H9 (cell line): Measurements from ENCODE around the gene ITPKB. TPM values are rescaled to one million over a fixed set of nuclear protein-coding genes. Genes with fewer than 3 reads are reported as not detected.

ENCODE experiments used
- DNase-seq: peaks from one replicate; pipeline ENCODE4 v3.0.0-alpha.2; 2017
- H2AFZ ChIP-seq: one replicate; pipeline ENCODE4 v1.6.1; 2013; ENCODE audit warnings: mild to moderate bottlenecking, low read length, control low read depth, moderate library complexity
- H2AK5ac ChIP-seq: 2 replicates; pipeline ENCODE4 v1.6.1; 2013; ENCODE audit warnings: low read length, control low read depth, mixed read lengths; ENCODE audit not compliant: insufficient read length
- H2BK120ac ChIP-seq: one replicate; pipeline ENCODE4 v1.6.1; 2013; ENCODE audit warnings: low read depth, mild to moderate bottlenecking, low read length, control low read depth, inconsistent platforms; ENCODE audit not compliant: poor library complexity, severe bottlenecking
- H2BK12ac ChIP-seq: 2 replicates; pipeline ENCODE4 v1.6.1; 2013; ENCODE audit warnings: low read length, control low read depth, mixed read lengths, low read depth; ENCODE audit not compliant: insufficient read length
- H2BK15ac ChIP-seq: 2 replicates; pipeline ENCODE4 v1.6.1; 2013; ENCODE audit warnings: low read depth, low read length, control low read depth
- H2BK20ac ChIP-seq: one replicate; pipeline ENCODE4 v1.6.1; 2013; ENCODE audit warnings: low read depth, mild to moderate bottlenecking, low read length, control low read depth, inconsistent platforms; ENCODE audit not compliant: poor library complexity, severe bottlenecking
- H2BK5ac ChIP-seq: 2 replicates; pipeline ENCODE4 v1.6.1; 2013; ENCODE audit warnings: low read length, control low read depth, mixed read lengths; ENCODE audit not compliant: insufficient read length
- H3K14ac ChIP-seq: 2 replicates; pipeline ENCODE4 v1.6.1; 2013; ENCODE audit warnings: low read length, control low read depth; ENCODE audit not compliant: insufficient read depth
- H3K18ac ChIP-seq: 2 replicates; pipeline ENCODE4 v1.6.1; 2013; ENCODE audit warnings: low read depth, mild to moderate bottlenecking, mixed read lengths, low read length, control low read depth; ENCODE audit not compliant: insufficient read length
- H3K23ac ChIP-seq: 2 replicates; pipeline ENCODE4 v1.6.1; 2013; ENCODE audit warnings: low read length, control low read depth, mixed read lengths, low read depth; ENCODE audit not compliant: insufficient read length
- H3K23me2 ChIP-seq: 2 replicates; pipeline ENCODE4 v1.6.1; 2013; ENCODE audit warnings: low read depth, mild to moderate bottlenecking, mixed read lengths, low read length, control low read depth; ENCODE audit not compliant: insufficient read length, poor library complexity, severe bottlenecking
- H3K27ac ChIP-seq: 2 replicates; pipeline ENCODE4 v1.5.1; 2013; ENCODE audit warnings: low read length, control low read depth, mixed read lengths, low read depth; ENCODE audit not compliant: insufficient read length
- H3K27me3 ChIP-seq: 2 replicates; pipeline ENCODE4 v1.6.1; 2013; ENCODE audit warnings: low read length, control low read depth, inconsistent platforms; ENCODE audit not compliant: insufficient read depth
- H3K4ac ChIP-seq: 2 replicates; pipeline ENCODE4 v1.6.1; 2013; ENCODE audit warnings: low read depth, mild to moderate bottlenecking, control low read depth, inconsistent platforms, low read length, moderate library complexity
- H3K4me1 ChIP-seq: 2 replicates; pipeline ENCODE4 v1.6.1; 2013; ENCODE audit warnings: low read length, control low read depth, inconsistent platforms; ENCODE audit not compliant: insufficient read depth
- H3K4me2 ChIP-seq: 2 replicates; pipeline ENCODE4 v1.6.1; 2013; ENCODE audit warnings: low read length, control low read depth, mixed read lengths; ENCODE audit not compliant: insufficient read length, insufficient read depth
- H3K56ac ChIP-seq: 2 replicates; pipeline ENCODE4 v1.6.1; 2013; ENCODE audit warnings: low read depth, mild to moderate bottlenecking, mixed read lengths, low read length, control low read depth; ENCODE audit not compliant: insufficient read length
- H3K79me1 ChIP-seq: 2 replicates; pipeline ENCODE4 v1.6.1; 2013; ENCODE audit warnings: low read depth, mild to moderate bottlenecking, moderate library complexity, low read length, control low read depth, inconsistent platforms; ENCODE audit not compliant: insufficient read depth, poor library complexity, severe bottlenecking
- H3K79me2 ChIP-seq: 2 replicates; pipeline ENCODE4 v1.6.1; 2013; ENCODE audit warnings: low read length, control low read depth, inconsistent platforms; ENCODE audit not compliant: insufficient read depth
- H3K9ac ChIP-seq: 2 replicates; pipeline ENCODE4 v1.6.1; 2013; ENCODE audit warnings: low read length, control low read depth, mixed read lengths; ENCODE audit not compliant: insufficient read length; ENCODE audit errors: extremely low read depth
- H3K9me3 ChIP-seq: one replicate; pipeline ENCODE4 v1.6.1; 2013; ENCODE audit warnings: low read depth, low read length, inconsistent platforms; ENCODE audit not compliant: control insufficient read depth
- H3T11ph ChIP-seq: one replicate; pipeline ENCODE4 v1.6.1; 2013; ENCODE audit warnings: mild to moderate bottlenecking, low read length, control low read depth, inconsistent platforms
- H4K20me1 ChIP-seq: one replicate; pipeline ENCODE4 v1.6.1; 2013; ENCODE audit not compliant: control insufficient read depth, insufficient read length, insufficient read depth
- H4K5ac ChIP-seq: 2 replicates; pipeline ENCODE4 v1.6.1; 2013; ENCODE audit warnings: low read depth, mild to moderate bottlenecking, mixed read lengths, low read length, control low read depth; ENCODE audit not compliant: insufficient read length
- H4K8ac ChIP-seq: replicated peaks from 2 replicates; pipeline ENCODE4 v1.6.1; 2013; ENCODE audit warnings: low read length, control low read depth, mixed read lengths, low read depth; ENCODE audit not compliant: insufficient read length
- H4K91ac ChIP-seq: 2 replicates; pipeline ENCODE4 v1.6.1; 2013; ENCODE audit warnings: low read depth, mild to moderate bottlenecking, moderate library complexity, mixed read lengths, low read length, control low read depth; ENCODE audit not compliant: insufficient read length
- H3K27ac Mint-ChIP-seq, 3 experiments: 2 replicates in 2 of 3; 3 replicates in 1 of 3; pipeline ENCODE4 v1.8.0; 2020 to 2021; ENCODE audit warnings: mixed read lengths in 3 of 3, mild to moderate bottlenecking in 1 of 3, moderate library complexity in 1 of 3
- H3K27me3 Mint-ChIP-seq: 2 replicates; pipeline ENCODE4 v1.8.0; 2021; ENCODE audit warnings: low read depth, mild to moderate bottlenecking, moderate library complexity, mixed read lengths
- H3K36me3 Mint-ChIP-seq, 3 experiments: 2 replicates in 2 of 3; 3 replicates in 1 of 3; pipeline ENCODE4 v1.8.0; 2020 to 2021; ENCODE audit warnings: low read depth in 3 of 3, mixed read lengths in 3 of 3; ENCODE audit not compliant: insufficient read depth in 1 of 3
- H3K4me1 Mint-ChIP-seq, 2 experiments: 2 replicates each; pipeline ENCODE4 v1.8.0; 2020; ENCODE audit warnings: mixed read lengths in 2 of 2
- H3K4me3 Mint-ChIP-seq, 2 experiments: 2 replicates in 1 of 2; 3 replicates in 1 of 2; pipeline ENCODE4 v1.8.0; 2020 to 2021; ENCODE audit warnings: mild to moderate bottlenecking in 2 of 2, mixed read lengths in 2 of 2, moderate library complexity in 1 of 2
- H3K9me3 Mint-ChIP-seq, 2 experiments: 2 replicates in 1 of 2; 3 replicates in 1 of 2; pipeline ENCODE4 v1.8.0; 2020; ENCODE audit warnings: mild to moderate bottlenecking in 2 of 2, mixed read lengths in 2 of 2, moderate library complexity in 1 of 2
- CTCF ChIP-seq: fragments of 200-600 bp; sonication (generic); conservative IDR thresholded peaks from 3 replicates; pipeline ENCODE4 v1.8.0; 2021; ENCODE audit warnings: antibody characterized with exemption, mild to moderate bottlenecking
- WGBS: extraction: QIAGEN DNeasy Blood & Tissue Kit; methylation state at CpG from one replicate; pipeline ENCODE4 v1.1.7; 2013; ENCODE audit warnings: missing lambda C conversion rate, low lambda C conversion rate, mixed read lengths; ENCODE audit not compliant: insufficient read length; ENCODE audit errors: extremely low coverage; 5-methylcytosine and 5-hydroxymethylcytosine counted together
- total RNA-seq: library from RNA; stranded (reverse); gene quantifications from 2 replicates; pipeline ENCODE4 v1.2.1, GENCODE V29; 2021

ITPKB gene
- total RNA-seq, 1 experiment from 2014 or later = 3.8 TPM

- no peak overlapping the region for H3K4ac ChIP-seq
- H3K27me3 ChIP-seq = no peaks in the 10 kb centered on the region
- H3K23ac ChIP-seq = no peak overlapping the region
- no peak overlapping the region for H3K4me3 Mint-ChIP-seq
- no CpG with 5 or more reads among the region's 12 CpGs for WGBS
- no peak overlapping the region for H3T11ph ChIP-seq
- no peak for DNase-seq
- no peak overlapping the region for H2BK5ac ChIP-seq
- no peak overlapping the region for H4K5ac ChIP-seq
- no peak overlapping the region for H2BK20ac ChIP-seq
- no peak overlapping the region; the same call in 1 of the 2 replicates for H3K14ac ChIP-seq
- H2AK5ac ChIP-seq = no peak overlapping the region
- no peak overlapping the region for H3K9ac ChIP-seq
- peak overlapping the region in 1 of 3 experiments; percentile 18; a peak in 2 of 7 replicates for H3K27ac Mint-ChIP-seq
- no peak overlapping the region for H2BK12ac ChIP-seq
- no peak overlapping the region for H3K18ac ChIP-seq
- no peak overlapping the region for H2BK120ac ChIP-seq
- no peak for TF ChIP-seq CTCF
- H3K79me2 ChIP-seq = no peaks in the 10 kb centered on the region
- H3K23me2 ChIP-seq = no peaks in the 10 kb centered on the region
- peaks cover 16% of the 10 kb centered on the region; the same call in 1 of the 2 replicates for H3K4me1 ChIP-seq
- no peak overlapping the region for H3K4me2 ChIP-seq
- H2AFZ ChIP-seq = no peak overlapping the region
- no peak overlapping the region for H4K8ac ChIP-seq
- H3K9me3 ChIP-seq = no peaks in the 10 kb centered on the region
- H4K91ac ChIP-seq = no peak overlapping the region
- H3K56ac ChIP-seq = no peak overlapping the region
- H3K79me1 ChIP-seq = no peaks in the 10 kb centered on the region
- H2BK15ac ChIP-seq = no peak overlapping the region
- peaks cover 0 to 3% of the 10 kb centered on the region in 2 experiments; a peak in 1 of 5 replicates for H3K9me3 Mint-ChIP-seq
- no peaks in the 10 kb centered on the region; the same call in none of the 2 replicates for H3K27me3 Mint-ChIP-seq
- no peak overlapping the region for H3K27ac ChIP-seq
- peaks cover 39 to 51% of the 10 kb centered on the region in 2 experiments for H3K4me1 Mint-ChIP-seq
- no peaks in the 10 kb centered on the region for H4K20me1 ChIP-seq
- no peaks in the 10 kb centered on the region for H3K36me3 Mint-ChIP-seq
Observed at GRCh38 chr1:226651041-226651731, 87.9 kb downstream of the ITPKB start.
